ENCODE results near the gene SFSWAP. TPM values are rescaled to one million over a fixed set of nuclear protein-coding genes. Genes with fewer than 3 reads are reported as not detected.

Gene SFSWAP
- total RNA-seq, 1 experiment from 2014 or later: 48.1 TPM

GRCh38 chr12:131779027-131779426 is 68.1 kb downstream of the SFSWAP start:
- Histone ChIP-seq H3K27me3 (ENCODE audit: insufficient read depth, low read length) (no peaks in the 10 kb centered on the region), H3K14ac (ENCODE audit: insufficient read depth, low read length) (no peak overlapping the region), H2AFZ (ENCODE audit: low read length) (no peak overlapping the region), H4K5ac (ENCODE audit: insufficient read length, low read depth, low read length) (no peak overlapping the region), H2BK120ac (ENCODE audit: low read depth, low read length, poor library complexity, severe bottlenecking) (no peak overlapping the region), H3K79me2 (ENCODE audit: insufficient read depth, low read length) (no peaks in the 10 kb centered on the region), H3K56ac (ENCODE audit: insufficient read length, low read depth, low read length) (no peak overlapping the region), H2AK5ac (ENCODE audit: insufficient read length, low read length) (no peak overlapping the region), H3K79me1 (ENCODE audit: insufficient read depth, low read depth, low read length, poor library complexity, severe bottlenecking) (no peaks in the 10 kb centered on the region), H2BK15ac (ENCODE audit: low read depth, low read length) (no peak overlapping the region), H2BK12ac (ENCODE audit: insufficient read length, low read depth, low read length) (no peak overlapping the region), H3K9ac (ENCODE audit: extremely low read depth, insufficient read length, low read length) (no peak overlapping the region), H2BK20ac (ENCODE audit: low read depth, low read length, poor library complexity, severe bottlenecking) (no peak overlapping the region), H3K4ac (ENCODE audit: low read depth, low read length) (no peak overlapping the region), H4K20me1 (ENCODE audit: control insufficient read depth, insufficient read depth, insufficient read length) (no peaks in the 10 kb centered on the region), H3K4me2 (ENCODE audit: insufficient read depth, insufficient read length, low read length) (no peak overlapping the region), H3T11ph (ENCODE audit: low read length) (no peak overlapping the region), H4K8ac (replicated peaks; ENCODE audit: insufficient read length, low read depth, low read length) (no peak overlapping the region), H3K23me2 (ENCODE audit: insufficient read length, low read depth, low read length, poor library complexity, severe bottlenecking) (no peaks in the 10 kb centered on the region), H2BK5ac (ENCODE audit: insufficient read length, low read length) (no peak overlapping the region), H4K91ac (ENCODE audit: insufficient read length, low read depth, low read length) (no peak overlapping the region), H3K4me1 (ENCODE audit: insufficient read depth, low read length) (peaks cover 9% of the 10 kb centered on the region; the same call in 1 of the 2 replicates), H3K27ac (ENCODE audit: insufficient read length, low read depth, low read length) (no peak overlapping the region), H3K9me3 (ENCODE audit: control insufficient read depth, low read depth, low read length) (no peaks in the 10 kb centered on the region), H3K23ac (ENCODE audit: insufficient read length, low read depth, low read length) (no peak overlapping the region), H3K18ac (ENCODE audit: insufficient read length, low read depth, low read length) (no peak overlapping the region)
- Mint-ChIP-seq H3K36me3 (ENCODE audit: insufficient read depth in 1 of 3, low read depth in 3 of 3) (peaks cover 23 to 45% (median 31%) of the 10 kb centered on the region in 3 experiments; a peak in 6 of 7 replicates), H3K27ac (peak overlapping the region in 2 of 3 experiments; percentile 23 to 82; a peak in 3 of 7 replicates), H3K4me1 (peaks cover 22 to 23% of the 10 kb centered on the region in 2 experiments), H3K27me3 (ENCODE audit: low read depth) (no peaks in the 10 kb centered on the region), H3K4me3 (no peak overlapping the region), H3K9me3 (no peaks in the 10 kb centered on the region)
- no peak for DNase-seq
- no peak for TF ChIP-seq CTCF (conservative IDR thresholded peaks at IDR 0.05)
- WGBS (ENCODE audit: extremely low coverage, insufficient read length, low lambda C conversion rate): no CpG with 5 or more reads among the region's 23 CpGs

Measured in H9 (cell line).